Endothelial cell of umbilical vein (primary cell): ENCODE measurements around the gene ZCCHC14. TPM values are rescaled to one million over a fixed set of nuclear protein-coding genes. Genes with fewer than 3 reads are reported as not detected.
A peak's percentile ranks its signal among the peaks of the same experiment; 100 is the strongest.

Source experiments
- BruUV-seq: library from RNA; stranded (reverse); fragments of 400-500 nt; replicated peaks from 2 replicates; lab custom pipeline; 2021; lab: Mats Ljungman, UMichigan
- CTCF ChIA-PET: fragments of 300-600, 350-600 bp; sonication (Branson Sonifier 250); formaldehyde crosslinking; loops from one replicate; lab custom pipeline; 2021; ENCODE audit warnings: antibody characterized with exemption, inconsistent platforms; lab: Charles Lee
- POLR2A ChIA-PET: fragments of 300-600, 350-600 bp; sonication (Branson Sonifier 250); formaldehyde crosslinking; loops from one replicate; lab custom pipeline; 2021; ENCODE audit warnings: antibody characterized with exemption, inconsistent platforms; lab: Charles Lee
- DNase-seq: peaks from one replicate; pipeline ENCODE4 v3.0.0-alpha.2; 2011; ENCODE audit warnings: low read depth, low spot score
- FAIRE-seq: peaks from 2 replicates; lab custom pipeline; 2011; peaks lifted over from hg19 to GRCh38; lab: Jason Lieb, UNC
- H2AFZ ChIP-seq: 2 replicates; pipeline ENCODE4 v1.6.0; 2012; ENCODE audit warnings: low read depth, low read length, control low read depth, inconsistent platforms
- H3K27ac ChIP-seq: 2 replicates; pipeline ENCODE4 v1.5.1; 2011; ENCODE audit warnings: low read depth, mild to moderate bottlenecking, control low read depth, low read length, moderate library complexity; ENCODE audit not compliant: insufficient read depth
- H3K27me3 ChIP-seq, 2 experiments: 2 replicates each; pipeline versions ENCODE4 v1.6.0 to v1.6.1; 2011; ENCODE audit warnings: low read length in 2 of 2, mixed read lengths in 1 of 2; ENCODE audit not compliant: control insufficient read depth in 2 of 2, insufficient read depth in 2 of 2
- H3K36me3 ChIP-seq, 2 experiments: 2 replicates in 1 of 2; 3 replicates in 1 of 2; pipeline ENCODE4 v1.5.1; 2011; ENCODE audit warnings: low read length in 2 of 2, mild to moderate bottlenecking in 1 of 2, moderate library complexity in 1 of 2; ENCODE audit not compliant: control insufficient read depth in 2 of 2, insufficient read depth in 2 of 2; ENCODE audit errors: extremely low read depth in 1 of 2
- H3K4me1 ChIP-seq: 3 replicates; pipeline ENCODE4 v1.5.1; 2011; ENCODE audit warnings: mild to moderate bottlenecking, low read length; ENCODE audit not compliant: control insufficient read depth, insufficient read depth; ENCODE audit errors: extremely low read depth
- H3K4me2 ChIP-seq: 2 replicates; pipeline ENCODE4 v1.6.1; 2011; ENCODE audit warnings: low read length, control low read depth, mixed read lengths; ENCODE audit not compliant: insufficient read depth
- H3K4me3 ChIP-seq, 3 experiments: fragments of 200-600 bp in 1 of 3; sonication (generic), shearing (Covaris generic) in 1 of 3; replicated peaks in 1 of 3; 2 replicates each; pipeline ENCODE4 v1.5.1; 2011 to 2016; ENCODE audit warnings: control low read depth in 3 of 3, low read length in 3 of 3, mild to moderate bottlenecking in 2 of 3, inconsistent platforms in 1 of 3, low read depth in 1 of 3, moderate library complexity in 1 of 3; ENCODE audit not compliant: insufficient read depth in 1 of 3
- H3K79me2 ChIP-seq: 2 replicates; pipeline ENCODE4 v1.6.0; 2012; ENCODE audit warnings: low read length, inconsistent platforms; ENCODE audit not compliant: control insufficient read depth, insufficient read depth
- H3K9ac ChIP-seq: replicated peaks from 2 replicates; pipeline ENCODE3; 2011; ENCODE audit warnings: low read length, control low read depth; ENCODE audit not compliant: insufficient read depth; ENCODE audit errors: extremely low read depth
- H3K9me1 ChIP-seq: replicated peaks from 3 replicates; pipeline ENCODE4 v1.6.0; 2011; ENCODE audit warnings: mild to moderate bottlenecking, low read length; ENCODE audit not compliant: control insufficient read depth, insufficient read depth; ENCODE audit errors: extremely low read depth
- H3K9me3 ChIP-seq: replicated peaks from 2 replicates; pipeline ENCODE4 v1.5.1; 2012; ENCODE audit warnings: low read length, inconsistent platforms; ENCODE audit not compliant: control insufficient read depth, insufficient read depth
- H4K20me1 ChIP-seq: replicated peaks from 2 replicates; pipeline ENCODE3; 2011; ENCODE audit warnings: mild to moderate bottlenecking, low read length; ENCODE audit not compliant: control insufficient read depth, insufficient read depth; ENCODE audit errors: extremely low read depth
- EZH2 ChIP-seq: IDR thresholded peaks from 2 replicates; pipeline ENCODE4 v1.6.1; 2012; ENCODE audit warnings: borderline replicate concordance, low read depth, mild to moderate bottlenecking, moderate library complexity, low read length, inconsistent platforms; ENCODE audit not compliant: severe bottlenecking
- FOS ChIP-seq: IDR thresholded peaks from 2 replicates; pipeline ENCODE4 v1.6.1; 2011; ENCODE audit warnings: mild to moderate bottlenecking, low read length, moderate library complexity, borderline replicate concordance; ENCODE audit not compliant: insufficient read depth
- GATA2 ChIP-seq: IDR thresholded peaks from 2 replicates; pipeline ENCODE4 v1.7.0; 2011; ENCODE audit warnings: low read depth, mild to moderate bottlenecking, moderate library complexity, mixed read lengths, low read length; ENCODE audit not compliant: insufficient read length, insufficient read depth
- MAX ChIP-seq: IDR thresholded peaks from 2 replicates; pipeline ENCODE4 v1.6.1; 2011; ENCODE audit not compliant: insufficient read depth, insufficient read length
- MYC ChIP-seq: IDR thresholded peaks from one replicate; pipeline ENCODE4 v1.6.1; 2011; ENCODE audit warnings: mild to moderate bottlenecking, low read depth, low read length
- POLR2A ChIP-seq: IDR thresholded peaks from 2 replicates; pipeline ENCODE4 v1.6.1; 2012; ENCODE audit warnings: low read depth, mild to moderate bottlenecking, control low read depth, low read length
- POLR2AphosphoS5 ChIP-seq: IDR thresholded peaks from 2 replicates; pipeline ENCODE4 v1.6.1; 2012; ENCODE audit warnings: low read depth, mild to moderate bottlenecking, control low read depth, low read length, moderate library complexity; ENCODE audit not compliant: insufficient read depth
- dilution Hi-C: fragments of 300-500 bp; cut with MboI; formaldehyde crosslinking; loops from one replicate; pipeline ENCODE4 v1.15.0; 2019; ENCODE audit warnings: low sequenced_read_pairs; ENCODE audit not compliant: extremely low pct_ligation_motif_present
- intact Hi-C: fragments of 100-400 bp; cut with micrococcal nuclease; formaldehyde crosslinking; loops from one replicate; pipeline ENCODE4 v1.10.0; 2022
- polyA plus RNA-seq, 4 experiments: library from polyadenylated mRNA; depleted of rRNA in 3 of 4; stranded (reverse) in 3 of 4; unstranded in 1 of 4; fragments of >200 nt; gene quantifications; 2 replicates each; pipeline versions ENCODE4 v1.2.1 to v1.2.3, GENCODE V29; 2011 to 2012; ENCODE audit warnings: missing spikeins in 1 of 4
- total RNA-seq: library from RNA; stranded (reverse); gene quantifications from 2 replicates; pipeline ENCODE4 v1.2.3, GENCODE V29; 2021
- TF ChIP-seq, protein P1 (sequence below), 2 donors: IDR thresholded peaks; 1 replicate in 1 of 2; 2 replicates in 1 of 2; pipeline ENCODE4 v1.5.1; 2011; ENCODE audit warnings: low read length in 2 of 2, mild to moderate bottlenecking in 2 of 2, moderate library complexity in 2 of 2, control low read depth in 1 of 2, inconsistent platforms in 1 of 2, low read depth in 1 of 2; ENCODE audit not compliant: insufficient read depth in 1 of 2; ENCODE audit errors: extremely low read depth in 1 of 2

ZCCHC14 gene
- total and polyA plus RNA-seq, 2 donors (not counting 3 experiments of a cell fraction or from before 2014, with no cell fraction given), result 9.5 to 30.9 TPM

DNA sequence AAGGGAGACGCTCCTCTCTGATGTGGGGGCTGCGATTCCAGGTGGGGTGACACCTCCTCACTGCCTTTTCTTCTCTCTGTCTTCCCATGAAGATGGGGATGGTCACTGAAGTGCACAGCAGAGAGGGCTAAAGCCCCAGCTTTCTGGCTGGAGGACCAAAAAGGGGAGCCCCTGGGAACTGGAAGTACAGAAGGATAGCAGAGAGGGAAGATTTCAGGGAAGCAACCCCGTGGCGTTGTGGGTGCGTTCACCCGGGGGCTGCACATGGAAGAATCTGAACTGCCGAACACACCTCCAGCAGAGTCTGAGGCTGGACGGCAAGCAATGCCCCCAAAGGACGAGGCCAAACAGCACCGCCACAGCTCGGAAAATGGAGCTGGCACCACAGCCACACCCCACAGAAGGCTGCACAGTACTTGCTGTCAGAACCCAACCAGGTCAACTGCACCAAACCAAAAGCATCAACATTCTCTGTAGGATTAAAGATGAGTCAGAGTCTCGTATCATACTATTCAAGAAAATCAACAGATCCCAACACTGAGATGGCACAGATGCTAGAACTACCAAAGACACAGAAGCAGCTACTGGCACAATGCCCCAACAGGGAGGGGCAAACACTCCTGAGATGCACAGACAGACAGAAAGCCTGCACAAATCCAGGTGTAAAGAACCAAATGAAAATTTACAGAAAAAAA is 50.8 kb downstream of the ZCCHC14 start:
- DNase-seq (no peak), FAIRE-seq (peak; percentile 37)
- CTCF ChIA-PET, result no interaction called here

More for the DNA sequence above, 50.8 kb downstream of the ZCCHC14 start:
- no peak overlapping the region for H2AFZ ChIP-seq
- no peaks in the 10 kb centered on the region for H3K9me1 ChIP-seq
- no peak overlapping the region for H3K27ac ChIP-seq
- no peak overlapping the region for H3K4me2 ChIP-seq
- dilution Hi-C loops (no loop called here), intact Hi-C loops (no loop called here)
- H3K4me3 ChIP-seq, result no peak overlapping the region
- BruUV-seq, result no TSS peak
- H4K20me1 ChIP-seq, result no peaks in the 10 kb centered on the region
- no peaks in the 10 kb centered on the region for H3K9me3 ChIP-seq
- no peaks in the 10 kb centered on the region for H3K27me3 ChIP-seq
- POLR2A ChIA-PET, result no interaction called here
- H3K36me3 ChIP-seq, result peaks cover 0 to 3% of the 10 kb centered on the region in 2 experiments
- TF ChIP-seq POLR2A, result no peak
- no peak for TF ChIP-seq EZH2
- TF ChIP-seq POLR2AphosphoS5, result no peak
- no peak for TF ChIP-seq MYC
- TF ChIP-seq FOS, result no peak
- TF ChIP-seq GATA2, result no peak
- TF ChIP-seq, protein P1, sequence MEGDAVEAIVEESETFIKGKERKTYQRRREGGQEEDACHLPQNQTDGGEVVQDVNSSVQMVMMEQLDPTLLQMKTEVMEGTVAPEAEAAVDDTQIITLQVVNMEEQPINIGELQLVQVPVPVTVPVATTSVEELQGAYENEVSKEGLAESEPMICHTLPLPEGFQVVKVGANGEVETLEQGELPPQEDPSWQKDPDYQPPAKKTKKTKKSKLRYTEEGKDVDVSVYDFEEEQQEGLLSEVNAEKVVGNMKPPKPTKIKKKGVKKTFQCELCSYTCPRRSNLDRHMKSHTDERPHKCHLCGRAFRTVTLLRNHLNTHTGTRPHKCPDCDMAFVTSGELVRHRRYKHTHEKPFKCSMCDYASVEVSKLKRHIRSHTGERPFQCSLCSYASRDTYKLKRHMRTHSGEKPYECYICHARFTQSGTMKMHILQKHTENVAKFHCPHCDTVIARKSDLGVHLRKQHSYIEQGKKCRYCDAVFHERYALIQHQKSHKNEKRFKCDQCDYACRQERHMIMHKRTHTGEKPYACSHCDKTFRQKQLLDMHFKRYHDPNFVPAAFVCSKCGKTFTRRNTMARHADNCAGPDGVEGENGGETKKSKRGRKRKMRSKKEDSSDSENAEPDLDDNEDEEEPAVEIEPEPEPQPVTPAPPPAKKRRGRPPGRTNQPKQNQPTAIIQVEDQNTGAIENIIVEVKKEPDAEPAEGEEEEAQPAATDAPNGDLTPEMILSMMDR (IDR thresholded peaks at IDR 0.05; ENCODE audit: extremely low read depth in 1 of 2, insufficient read depth in 1 of 2, low read depth in 1 of 2, low read length in 2 of 2), result no peak
- TF ChIP-seq MAX, result no peak
- H3K9ac ChIP-seq, result no peak overlapping the region
- H3K4me1 ChIP-seq, result no peaks in the 10 kb centered on the region
- peaks cover 4% of the 10 kb centered on the region for H3K79me2 ChIP-seq
